ENCODE data around the gene RHOA. TPM values are rescaled to one million over a fixed set of nuclear protein-coding genes. Genes with fewer than 3 reads are reported as not detected.
"Not testable (repeated sequence)": the region's sequence is repeated elsewhere in the genome, so short reads cannot be mapped to it uniquely, and the experiment has no call there.

Gene RHOA
- total RNA-seq, 1 donor from 2014 or later: 574 TPM

- H3K4me1 Mint-ChIP-seq (ENCODE audit: unreplicated experiment): peaks cover 32% of the 10 kb centered on the region
- H3K27ac Mint-ChIP-seq (ENCODE audit: unreplicated experiment): peak overlapping the region; percentile 8
- DNase-seq (ENCODE audit: extremely low spot score, unreplicated experiment): no peak
Measured at GRCh38 chr3:49397470-49397869, 14.3 kb downstream of the RHOA start.

GRCh38 chr3:49391310-49391709 is 20.5 kb downstream of the RHOA start:
- not testable (repeated sequence) for DNase-seq (ENCODE audit: extremely low spot score, unreplicated experiment); H3K9me3 Mint-ChIP-seq (ENCODE audit: unreplicated experiment); H3K36me3 Mint-ChIP-seq (ENCODE audit: unreplicated experiment); H3K27me3 Mint-ChIP-seq (ENCODE audit: unreplicated experiment); H3K27ac Mint-ChIP-seq (ENCODE audit: unreplicated experiment); H3K4me3 Mint-ChIP-seq (ENCODE audit: unreplicated experiment)
- H3K4me1 Mint-ChIP-seq (ENCODE audit: unreplicated experiment): peaks cover 29% of the 10 kb centered on the region

More at GRCh38 chr3:49397470-49397869, 14.3 kb downstream of the RHOA start:
- no peak for TF ChIP-seq CTCF (IDR thresholded peaks at IDR 0.05)
- H3K4me3 Mint-ChIP-seq (ENCODE audit: unreplicated experiment): no peak overlapping the region
- no peaks in the 10 kb centered on the region for H3K27me3 Mint-ChIP-seq (ENCODE audit: unreplicated experiment)
- H3K9me3 Mint-ChIP-seq (ENCODE audit: unreplicated experiment): no peaks in the 10 kb centered on the region
- H3K36me3 Mint-ChIP-seq (ENCODE audit: unreplicated experiment): peaks cover 12% of the 10 kb centered on the region

DNA sequence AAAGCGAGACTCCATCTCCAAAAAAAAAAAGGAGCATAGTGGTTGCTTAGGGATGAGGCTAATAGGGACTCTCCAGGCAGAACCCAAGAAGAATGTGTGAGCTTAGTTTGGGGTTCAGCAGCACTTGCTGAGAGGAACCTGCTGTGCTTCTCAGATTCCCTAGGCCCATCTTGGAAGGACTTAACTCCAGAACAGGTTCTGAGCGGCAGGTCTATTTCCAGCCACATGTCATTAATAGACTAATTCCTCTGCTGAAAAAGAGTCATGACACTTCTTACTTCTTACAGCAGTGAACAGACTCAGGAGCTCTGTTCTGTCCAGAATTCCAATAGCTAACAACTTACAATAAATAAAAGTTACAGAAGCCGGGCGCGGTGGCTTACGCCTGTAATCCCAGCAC is 22.5 kb downstream of the RHOA start:
- peaks cover 26% of the 10 kb centered on the region for H3K4me1 Mint-ChIP-seq (ENCODE audit: unreplicated experiment)
- no peaks in the 10 kb centered on the region for H3K27me3 Mint-ChIP-seq (ENCODE audit: unreplicated experiment)
- H3K4me3 Mint-ChIP-seq (ENCODE audit: unreplicated experiment): no peak overlapping the region
- peaks cover 6% of the 10 kb centered on the region for H3K36me3 Mint-ChIP-seq (ENCODE audit: unreplicated experiment)
- no peak overlapping the region for H3K27ac Mint-ChIP-seq (ENCODE audit: unreplicated experiment)
- no peaks in the 10 kb centered on the region for H3K9me3 Mint-ChIP-seq (ENCODE audit: unreplicated experiment)
- no peak for DNase-seq (ENCODE audit: extremely low spot score, unreplicated experiment)
- TF ChIP-seq CTCF (IDR thresholded peaks at IDR 0.05): no peak

GRCh38 chr3:49388289-49388820 is 23.4 kb downstream of the RHOA start:
- no peak for TF ChIP-seq CTCF (IDR thresholded peaks at IDR 0.05)
- no peak for DNase-seq (ENCODE audit: extremely low spot score, unreplicated experiment)
- Mint-ChIP-seq H3K27me3 (ENCODE audit: unreplicated experiment) (no peaks in the 10 kb centered on the region), H3K27ac (ENCODE audit: unreplicated experiment) (no peak overlapping the region), H3K4me1 (ENCODE audit: unreplicated experiment) (peaks cover 32% of the 10 kb centered on the region), H3K4me3 (ENCODE audit: unreplicated experiment) (no peak overlapping the region), H3K36me3 (ENCODE audit: unreplicated experiment) (peaks cover 6% of the 10 kb centered on the region), H3K9me3 (ENCODE audit: unreplicated experiment) (no peaks in the 10 kb centered on the region)

- Mint-ChIP-seq H3K27ac (ENCODE audit: unreplicated experiment) (peak overlapping the region; percentile 19), H3K4me1 (ENCODE audit: unreplicated experiment) (peaks cover 33% of the 10 kb centered on the region), H3K36me3 (ENCODE audit: unreplicated experiment) (peaks cover 3% of the 10 kb centered on the region), H3K9me3 (ENCODE audit: unreplicated experiment) (no peaks in the 10 kb centered on the region), H3K27me3 (ENCODE audit: unreplicated experiment) (no peaks in the 10 kb centered on the region), H3K4me3 (ENCODE audit: unreplicated experiment) (no peak overlapping the region)
- TF ChIP-seq CTCF (IDR thresholded peaks at IDR 0.05): no peak
- no peak for DNase-seq (ENCODE audit: extremely low spot score, unreplicated experiment)
Measured at GRCh38 chr3:49387721-49388120, 24.1 kb downstream of the RHOA start.

Data from osteocyte (in vitro differentiated cells).